22Rv1 (cell line): ENCODE results near the gene VIL1.

Experiments used
- ZFX ChIP-seq: fragments of 450-650 bp; IDR thresholded peaks from 2 replicates; pipeline ENCODE4 v1.6.1; 2017; ENCODE audit warnings: antibody characterized with exemption, borderline replicate concordance
- TF ChIP-seq, protein P1 (sequence below): fragments of 450-650 bp; IDR thresholded peaks from 2 replicates; pipeline ENCODE4 v1.5.1; 2017; ENCODE audit warnings: mild to moderate bottlenecking

DNA sequence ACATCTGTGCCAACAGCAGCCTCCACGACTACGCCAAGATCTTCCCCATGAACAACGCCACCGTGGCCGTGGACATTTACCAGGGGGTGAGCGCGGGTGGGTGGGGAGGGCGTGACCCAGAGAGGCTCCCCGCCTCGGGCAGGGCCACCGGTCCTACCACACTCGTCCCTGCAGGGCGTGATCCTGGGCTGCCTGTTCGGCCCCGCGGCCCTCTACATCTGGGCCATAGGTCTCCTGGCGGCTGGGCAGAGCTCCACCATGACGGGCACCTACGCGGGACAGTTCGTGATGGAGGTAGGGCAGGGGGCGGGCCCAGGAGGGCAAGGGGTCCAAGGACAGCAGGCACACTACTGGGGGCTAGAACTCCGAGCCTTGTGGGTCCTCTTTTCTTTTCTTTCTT is 27.7 kb upstream of the VIL1 start:
- TF ChIP-seq, protein P1, sequence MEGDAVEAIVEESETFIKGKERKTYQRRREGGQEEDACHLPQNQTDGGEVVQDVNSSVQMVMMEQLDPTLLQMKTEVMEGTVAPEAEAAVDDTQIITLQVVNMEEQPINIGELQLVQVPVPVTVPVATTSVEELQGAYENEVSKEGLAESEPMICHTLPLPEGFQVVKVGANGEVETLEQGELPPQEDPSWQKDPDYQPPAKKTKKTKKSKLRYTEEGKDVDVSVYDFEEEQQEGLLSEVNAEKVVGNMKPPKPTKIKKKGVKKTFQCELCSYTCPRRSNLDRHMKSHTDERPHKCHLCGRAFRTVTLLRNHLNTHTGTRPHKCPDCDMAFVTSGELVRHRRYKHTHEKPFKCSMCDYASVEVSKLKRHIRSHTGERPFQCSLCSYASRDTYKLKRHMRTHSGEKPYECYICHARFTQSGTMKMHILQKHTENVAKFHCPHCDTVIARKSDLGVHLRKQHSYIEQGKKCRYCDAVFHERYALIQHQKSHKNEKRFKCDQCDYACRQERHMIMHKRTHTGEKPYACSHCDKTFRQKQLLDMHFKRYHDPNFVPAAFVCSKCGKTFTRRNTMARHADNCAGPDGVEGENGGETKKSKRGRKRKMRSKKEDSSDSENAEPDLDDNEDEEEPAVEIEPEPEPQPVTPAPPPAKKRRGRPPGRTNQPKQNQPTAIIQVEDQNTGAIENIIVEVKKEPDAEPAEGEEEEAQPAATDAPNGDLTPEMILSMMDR: no peak
- no peak for TF ChIP-seq ZFX
